Measurements from ENCODE around the gene OLFML1.

- TF ChIP-seq CTCF (conservative IDR thresholded peaks at IDR 0.05; ENCODE audit: low read length) (no peak), EZH2phosphoT487 (IDR thresholded peaks at IDR 0.05; ENCODE audit: borderline replicate concordance, low read depth, low read length) (no peak)
Observed at GRCh38 chr11:7462706-7463105, 22.6 kb upstream of the OLFML1 start.
